ENCODE results near the gene GMDS. TPM values are rescaled to one million over a fixed set of nuclear protein-coding genes. Genes with fewer than 3 reads are reported as not detected.

GMDS gene
- total and polyA plus RNA-seq, 2 of the 8 experiments (the other 6 are each of a cell fraction or from before 2014, with no cell fraction given), result 16.8 to 50.0 TPM

- FAIRE-seq, result no peak
- Histone ChIP-seq H2AK5ac (ENCODE audit: low read depth, low read length) (no peak overlapping the region), H4K5ac (ENCODE audit: insufficient read length, low read depth, low read length) (no peak overlapping the region), H4K8ac (ENCODE audit: extremely low read depth, insufficient read depth, low read length) (no peak overlapping the region), H2BK15ac (ENCODE audit: low read length) (no peak overlapping the region), H3K9me3 (ENCODE audit: insufficient read depth in 2 of 2, low read depth in 1 of 2, low read length in 1 of 2) (no peaks in the 10 kb centered on the region), H2BK5ac (ENCODE audit: low read depth, low read length) (no peak overlapping the region), H3K23ac (ENCODE audit: insufficient read length) (no peak overlapping the region), H3K4me1 (replicated peaks in 1 of 4; ENCODE audit: control insufficient read depth in 3 of 4, insufficient read depth in 4 of 4, low read length in 3 of 4) (no peaks in the 10 kb centered on the region), H2AFZ (ENCODE audit: low read length) (no peak overlapping the region), H3K9ac (replicated peaks in 1 of 4; ENCODE audit: extremely low read depth in 1 of 4, low read depth in 3 of 4, low read length in 3 of 4) (no peak overlapping the region), H3K79me1 (ENCODE audit: low read depth, low read length) (no peaks in the 10 kb centered on the region), H3K27ac (ENCODE audit: low read depth, low read length) (no peak overlapping the region), H4K20me1 (replicated peaks in 1 of 2; ENCODE audit: control insufficient read depth in 1 of 2, insufficient read depth in 2 of 2, low read length in 2 of 2) (peaks cover 0 to 3% of the 10 kb centered on the region in 2 experiments), H3K56ac (replicated peaks; ENCODE audit: insufficient read length, low read depth, low read length) (no peak overlapping the region), H2BK20ac (ENCODE audit: low read length) (no peak overlapping the region), H3K23me2 (ENCODE audit: low read depth, low read length) (peaks cover 3% of the 10 kb centered on the region; the same call in 1 of the 2 replicates), H3K36me3 (ENCODE audit: control insufficient read depth in 2 of 4, insufficient read depth in 4 of 4, low read length in 3 of 4) (no peaks in the 10 kb centered on the region), H3K27me3 (replicated peaks in 1 of 4; ENCODE audit: control insufficient read depth in 3 of 4, extremely low read depth in 1 of 4, insufficient read depth in 3 of 4, low read length in 3 of 4) (no peaks in the 10 kb centered on the region), H3K79me2 (ENCODE audit: control insufficient read depth in 1 of 2, insufficient read depth in 2 of 2, low read length in 2 of 2) (no peaks in the 10 kb centered on the region), H2BK120ac (replicated peaks; ENCODE audit: low read depth, low read length) (no peak overlapping the region), H3K14ac (ENCODE audit: insufficient read length) (no peak overlapping the region), H3K4me2 (ENCODE audit: insufficient read depth in 1 of 2, low read depth in 2 of 2, low read length in 2 of 2) (no peak overlapping the region), H3K4ac (replicated peaks; ENCODE audit: insufficient read length, low read depth, low read length) (no peak overlapping the region), H3K4me3 (ENCODE audit: extremely low read depth in 1 of 4, insufficient read depth in 2 of 4, low read depth in 3 of 4, low read length in 4 of 4) (no peak overlapping the region), H2BK12ac (ENCODE audit: low read depth, low read length) (no peak overlapping the region), H3K18ac (ENCODE audit: extremely low read depth, low read length) (no peak overlapping the region), H4K91ac (replicated peaks; ENCODE audit: insufficient read length, low read length) (no peak overlapping the region)
- 92% methylated on average over 12 of the region's 12 CpGs; no CpG with 5 or more reads in 1 of the 2 experiments for WGBS, 2 experiments (ENCODE audit: extremely low coverage in 1 of 2, insufficient coverage in 1 of 2, insufficient read length in 1 of 2, insufficient replicate concordance in 2 of 2, low coverage in 1 of 2, low lambda C conversion rate in 2 of 2, missing lambda C conversion rate in 1 of 2)
- no peak for TF ChIP-seq SUZ12 (IDR thresholded peaks at IDR 0.05; ENCODE audit: low read length)
- no peak for TF ChIP-seq JUN (IDR thresholded peaks at IDR 0.05; ENCODE audit: low read depth, low read length)
- no peak for TF ChIP-seq SP1 (IDR thresholded peaks at IDR 0.05; ENCODE audit: low read depth, low read length)
- no peak for TF ChIP-seq TAF7 (optimal IDR thresholded peaks at IDR 0.05; ENCODE audit: borderline replicate concordance, low read depth, low read length)
- TF ChIP-seq ZNF274 (IDR thresholded peaks at IDR 0.05; ENCODE audit: borderline replicate concordance, extremely low read depth, low read length), result no peak
- no peak for TF ChIP-seq PHF8 (conservative IDR thresholded peaks at IDR 0.05; ENCODE audit: low read depth, low read length)
- TF ChIP-seq HDAC2 (IDR thresholded peaks at IDR 0.05; ENCODE audit: borderline replicate concordance in 1 of 2, low read depth in 2 of 2, low read length in 2 of 2), result no peak
- TF ChIP-seq POU5F1 (IDR thresholded peaks at IDR 0.05; ENCODE audit: low read depth, low read length), result no peak
- TF ChIP-seq KDM5A (IDR thresholded peaks at IDR 0.05; ENCODE audit: low read length), result no peak
- no peak for DNase-seq (ENCODE audit: low read depth in 1 of 2, low spot score in 2 of 2)
- ChIA-PET CTCF (ENCODE audit: partially characterized antibody) (interaction anchor here (1.1 kb wide), 1 partner anchor 8 kb away, joined by 3 read pairs; no protein-coding TSS in a partner anchor), POLR2A (ENCODE audit: partially characterized antibody) (no interaction called here)
These were observed 657.4 kb downstream of the GMDS start for GRCh38 chr6:1587977-1588376.
